A673 (cell line): ENCODE results near the gene MTMR3.

ENCODE experiments used
- CTCF ChIP-seq: fragments of 300-800, 200-600 bp; sonication (generic); conservative IDR thresholded peaks from 2 replicates; pipeline ENCODE4 v1.5.1; 2017; ENCODE audit warnings: low read depth, mild to moderate bottlenecking, antibody characterized with exemption, low read length, moderate library complexity, mixed read lengths
- EZH2 ChIP-seq: fragments of 200-600 bp; sonication (generic); IDR thresholded peaks from 2 replicates; pipeline ENCODE4 v1.6.1; 2017; ENCODE audit warnings: borderline replicate concordance, low read depth, mild to moderate bottlenecking, mixed read lengths, antibody characterized with exemption, low read length; ENCODE audit not compliant: poor library complexity, severe bottlenecking

- TF ChIP-seq CTCF: no peak
- TF ChIP-seq EZH2: no peak
Observed at GRCh38 chr22:30031328-30031727, 148.4 kb downstream of the MTMR3 start.
